LHCN-M2 (cell line): ENCODE results near the gene CDK18. TPM values are rescaled to one million over a fixed set of nuclear protein-coding genes. Genes with fewer than 3 reads are reported as not detected.

Source experiments
- DNase-seq: peaks from one replicate; pipeline ENCODE4 v3.0.0-alpha.2; 2012; ENCODE audit warnings: low read depth
- total RNA-seq: library from RNA; depleted of rRNA; stranded (reverse); fragments of >200 nt; gene quantifications from 2 replicates; pipeline ENCODE4 v1.2.3, GENCODE V29; 2014

Gene CDK18
- total RNA-seq, 1 experiment from 2014 or later, result 0.34 TPM

GRCh38 chr1:205523261-205523890 is 18.9 kb downstream of the CDK18 start:
- DNase-seq, result no peak

- peak; percentile 49 for DNase-seq
These were observed 19.7 kb downstream of the CDK18 start for GRCh38 chr1:205523891-205524793.

GRCh38 chr1:205524794-205525101 is 20.3 kb downstream of the CDK18 start:
- DNase-seq, result no peak

GRCh38 chr1:205525495-205526285 is 21.2 kb downstream of the CDK18 start:
- DNase-seq, result no peak

- DNase-seq, result no peak
These were observed 22.0 kb downstream of the CDK18 start for GRCh38 chr1:205526431-205526830.

- no peak for DNase-seq
These were observed 23.5 kb downstream of the CDK18 start for GRCh38 chr1:205527931-205528330.

- DNase-seq, result no peak
These were observed 24.0 kb downstream of the CDK18 start for GRCh38 chr1:205528446-205528886.

- peak; percentile 35 for DNase-seq
These were observed 24.7 kb downstream of the CDK18 start for GRCh38 chr1:205528887-205529825.

GRCh38 chr1:205530116-205530515 is 25.6 kb downstream of the CDK18 start:
- DNase-seq, result no peak

- no peak for DNase-seq
These were observed 26.9 kb downstream of the CDK18 start for GRCh38 chr1:205531191-205532025.

GRCh38 chr1:205532026-205532898 is 27.8 kb downstream of the CDK18 start:
- DNase-seq, result no peak

- no peak for DNase-seq
These were observed 28.7 kb downstream of the CDK18 start for GRCh38 chr1:205532996-205533735.

GRCh38 chr1:205533748-205534443 is 29.4 kb downstream of the CDK18 start:
- no peak for DNase-seq

- DNase-seq, result no peak
These were observed 30.0 kb downstream of the CDK18 start for GRCh38 chr1:205534444-205534985.

GRCh38 chr1:205535096-205535495 is 30.6 kb downstream of the CDK18 start:
- no peak for DNase-seq

- no peak for DNase-seq
These were observed 31.6 kb downstream of the CDK18 start for GRCh38 chr1:205535866-205536758.
